ENCODE results near the gene PTPRN2.
A peak's percentile ranks its signal among the peaks of the same experiment; 100 is the strongest.

PTPRN2 gene

GRCh38 chr7:157877298-157878090, 710.1 kb downstream of the PTPRN2 start:
- no peak for DNase-seq

GRCh38 chr7:157876469-157877285, 710.9 kb downstream of the PTPRN2 start:
- DNase-seq, result no peak

- DNase-seq, result peak; percentile 28
These were observed 712.1 kb downstream of the PTPRN2 start for GRCh38 chr7:157875230-157876179.

- no peak for DNase-seq
These were observed 712.8 kb downstream of the PTPRN2 start for GRCh38 chr7:157874870-157875229.

- peak; percentile 9 for DNase-seq
These were observed 713.3 kb downstream of the PTPRN2 start for GRCh38 chr7:157874208-157874816.

GRCh38 chr7:157873664-157874063, 714.0 kb downstream of the PTPRN2 start:
- no peak for DNase-seq

- peak; percentile 6 for DNase-seq
These were observed 714.4 kb downstream of the PTPRN2 start for GRCh38 chr7:157873181-157873580.

- DNase-seq, result no peak
These were observed 715.2 kb downstream of the PTPRN2 start for GRCh38 chr7:157872447-157872846.

GRCh38 chr7:157871681-157872080, 715.9 kb downstream of the PTPRN2 start:
- no peak for DNase-seq

GRCh38 chr7:157870644-157871290, 716.9 kb downstream of the PTPRN2 start:
- DNase-seq, result peak; percentile 12

GRCh38 chr7:157869793-157870192, 717.8 kb downstream of the PTPRN2 start:
- no peak for DNase-seq

- DNase-seq, result no peak
These were observed 719.8 kb downstream of the PTPRN2 start for GRCh38 chr7:157867685-157868305.

GRCh38 chr7:157866336-157866924, 721.2 kb downstream of the PTPRN2 start:
- no peak for DNase-seq

- no peak for DNase-seq
These were observed 722.1 kb downstream of the PTPRN2 start for GRCh38 chr7:157865351-157866165.

- DNase-seq, result no peak
These were observed 722.7 kb downstream of the PTPRN2 start for GRCh38 chr7:157864911-157865310.

- no peak for DNase-seq
These were observed 723.5 kb downstream of the PTPRN2 start for GRCh38 chr7:157863906-157864810.

- DNase-seq, result no peak
These were observed 724.4 kb downstream of the PTPRN2 start for GRCh38 chr7:157863176-157863575.

GRCh38 chr7:157862731-157863130, 724.9 kb downstream of the PTPRN2 start:
- no peak for DNase-seq

- DNase-seq, result no peak
These were observed 726.1 kb downstream of the PTPRN2 start for GRCh38 chr7:157861551-157861950.
